ENCODE measurements around the gene RAB18.

DNA sequence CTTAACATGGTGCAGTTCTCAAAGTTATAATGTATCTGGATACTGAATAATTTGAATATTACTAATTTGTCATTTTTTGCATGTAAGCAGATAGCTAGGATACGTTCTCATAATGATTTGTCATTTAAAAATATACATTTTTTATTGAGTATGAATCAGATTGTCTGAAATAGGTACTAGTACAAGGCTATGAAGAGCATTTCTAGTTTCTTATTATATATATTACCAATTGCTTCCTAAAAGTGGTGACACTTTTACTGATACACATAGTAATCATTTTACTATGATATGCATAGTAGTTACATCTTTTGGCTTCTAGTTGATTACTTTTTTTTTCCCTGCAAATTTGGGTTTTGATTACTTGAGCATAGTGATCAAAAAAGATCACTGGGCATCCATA is 26.4 kb downstream of the RAB18 start:
- TF ChIP-seq, protein P1, sequence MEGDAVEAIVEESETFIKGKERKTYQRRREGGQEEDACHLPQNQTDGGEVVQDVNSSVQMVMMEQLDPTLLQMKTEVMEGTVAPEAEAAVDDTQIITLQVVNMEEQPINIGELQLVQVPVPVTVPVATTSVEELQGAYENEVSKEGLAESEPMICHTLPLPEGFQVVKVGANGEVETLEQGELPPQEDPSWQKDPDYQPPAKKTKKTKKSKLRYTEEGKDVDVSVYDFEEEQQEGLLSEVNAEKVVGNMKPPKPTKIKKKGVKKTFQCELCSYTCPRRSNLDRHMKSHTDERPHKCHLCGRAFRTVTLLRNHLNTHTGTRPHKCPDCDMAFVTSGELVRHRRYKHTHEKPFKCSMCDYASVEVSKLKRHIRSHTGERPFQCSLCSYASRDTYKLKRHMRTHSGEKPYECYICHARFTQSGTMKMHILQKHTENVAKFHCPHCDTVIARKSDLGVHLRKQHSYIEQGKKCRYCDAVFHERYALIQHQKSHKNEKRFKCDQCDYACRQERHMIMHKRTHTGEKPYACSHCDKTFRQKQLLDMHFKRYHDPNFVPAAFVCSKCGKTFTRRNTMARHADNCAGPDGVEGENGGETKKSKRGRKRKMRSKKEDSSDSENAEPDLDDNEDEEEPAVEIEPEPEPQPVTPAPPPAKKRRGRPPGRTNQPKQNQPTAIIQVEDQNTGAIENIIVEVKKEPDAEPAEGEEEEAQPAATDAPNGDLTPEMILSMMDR (IDR thresholded peaks at IDR 0.05): no peak
- TF ChIP-seq EZH2 (IDR thresholded peaks at IDR 0.05; ENCODE audit: borderline replicate concordance, insufficient read depth, low read depth, low read length, poor library complexity, severe bottlenecking): no peak

All from B cell (primary cell).